ENCODE data around the gene OXSR1. TPM values are rescaled to one million over a fixed set of nuclear protein-coding genes. Genes with fewer than 3 reads are reported as not detected.

The OXSR1 gene
- total and polyA plus RNA-seq, 10 of the 15 experiments (the other 5 are each of a cell fraction or from before 2014, with no cell fraction given): 12.4 to 54.6 (median 35.7) TPM

GRCh38 chr3:38139191-38139590, 26.1 kb upstream of the OXSR1 start (continued):
- TF ChIP-seq, protein P1, sequence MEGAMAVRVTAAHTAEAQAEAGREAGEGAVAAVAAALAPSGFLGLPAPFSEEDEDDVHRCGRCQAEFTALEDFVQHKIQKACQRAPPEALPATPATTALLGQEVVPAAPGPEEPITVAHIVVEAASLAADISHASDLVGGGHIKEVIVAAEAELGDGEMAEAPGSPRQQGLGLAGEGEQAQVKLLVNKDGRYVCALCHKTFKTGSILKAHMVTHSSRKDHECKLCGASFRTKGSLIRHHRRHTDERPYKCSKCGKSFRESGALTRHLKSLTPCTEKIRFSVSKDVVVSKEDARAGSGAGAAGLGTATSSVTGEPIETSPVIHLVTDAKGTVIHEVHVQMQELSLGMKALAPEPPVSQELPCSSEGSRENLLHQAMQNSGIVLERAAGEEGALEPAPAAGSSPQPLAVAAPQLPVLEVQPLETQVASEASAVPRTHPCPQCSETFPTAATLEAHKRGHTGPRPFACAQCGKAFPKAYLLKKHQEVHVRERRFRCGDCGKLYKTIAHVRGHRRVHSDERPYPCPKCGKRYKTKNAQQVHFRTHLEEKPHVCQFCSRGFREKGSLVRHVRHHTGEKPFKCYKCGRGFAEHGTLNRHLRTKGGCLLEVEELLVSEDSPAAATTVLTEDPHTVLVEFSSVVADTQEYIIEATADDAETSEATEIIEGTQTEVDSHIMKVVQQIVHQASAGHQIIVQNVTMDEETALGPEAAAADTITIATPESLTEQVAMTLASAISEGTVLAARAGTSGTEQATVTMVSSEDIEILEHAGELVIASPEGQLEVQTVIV (IDR thresholded peaks at IDR 0.05; ENCODE audit: borderline replicate concordance, partially characterized antibody): no peak
- TF ChIP-seq PAX8 (IDR thresholded peaks at IDR 0.05): no peak
- TF ChIP-seq MYC (IDR thresholded peaks at IDR 0.05; ENCODE audit: insufficient read depth, insufficient read length, insufficient replicate concordance, low read length, severe bottlenecking): no peak
- TF ChIP-seq HCFC1 (IDR thresholded peaks at IDR 0.05; ENCODE audit: low read length): no peak

DNA sequence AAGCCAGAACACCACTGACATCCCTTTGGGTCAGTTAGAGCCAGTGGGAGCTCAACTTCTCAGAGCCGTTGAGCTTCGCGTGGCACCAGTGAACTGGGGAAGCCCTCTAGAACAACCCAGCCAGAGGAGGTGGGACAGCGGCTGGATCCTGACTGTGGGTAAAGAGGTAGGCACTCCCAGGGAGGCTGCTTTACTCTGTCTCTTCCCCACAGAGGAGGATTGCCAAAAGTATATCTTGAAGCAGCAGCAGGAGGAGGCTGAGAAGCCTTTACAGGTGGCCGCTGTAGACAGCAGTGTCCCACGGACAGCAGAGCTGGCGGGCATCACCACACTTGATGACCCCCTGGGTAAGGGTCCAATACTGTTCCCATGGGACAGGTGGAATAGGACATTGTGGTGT, 25.7 kb upstream of the OXSR1 start:
- H3K79me2 ChIP-seq (ENCODE audit: control insufficient read depth, insufficient read depth, low read length): peaks cover 62% of the 10 kb centered on the region
- TF ChIP-seq BCL3 (IDR thresholded peaks at IDR 0.05; ENCODE audit: borderline replicate concordance, insufficient read depth, low read depth, low read length, poor library complexity, severe bottlenecking) (no peak), SMARCA5 (IDR thresholded peaks at IDR 0.05) (no peak), SPI1 (IDR thresholded peaks at IDR 0.05; ENCODE audit: borderline replicate concordance, insufficient read depth, low read depth, low read length) (no peak)
- TSS peak; percentile 49 for BruUV-seq (replicated peaks)
- H4K20me1 ChIP-seq (ENCODE audit: control insufficient read depth, insufficient read depth): no peaks in the 10 kb centered on the region
- H2AFZ ChIP-seq (ENCODE audit: control insufficient read depth, low read depth, low read length): no peak overlapping the region
- peak overlapping the region; percentile 98 for H3K4me3 ChIP-seq
- intact Hi-C loops (cut with micrococcal nuclease; ENCODE audit: unreplicated experiment): loop anchor here (5.0 kb wide), 1 partner anchor 73 kb away; no protein-coding TSS in a partner anchor
- H3K4me2 ChIP-seq (ENCODE audit: control insufficient read depth, insufficient read depth): peak overlapping the region; percentile 99
- H3K27me3 ChIP-seq (replicated peaks in 1 of 2; ENCODE audit: control insufficient read depth in 2 of 2, insufficient read depth in 2 of 2, low read length in 1 of 2): no peaks in the 10 kb centered on the region
- no peak for DNase-seq (ENCODE audit: low read depth, low spot score)
- peaks cover 0 to 15% of the 10 kb centered on the region in 2 experiments; a peak in 1 of 4 replicates for H3K36me3 ChIP-seq (ENCODE audit: control insufficient read depth in 2 of 2, insufficient read depth in 2 of 2, low read length in 1 of 2)
- in situ Hi-C loops (cut with MboI): no loop called here
- no peak for ATAC-seq
- no peaks in the 10 kb centered on the region; the same call in 2 of the 3 replicates for H3K9me3 ChIP-seq (replicated peaks; ENCODE audit: control insufficient read depth, insufficient read depth, low read length)
- WGBS (ENCODE audit: insufficient coverage, insufficient replicate concordance, low lambda C conversion rate, missing lambda C conversion rate): 63% methylated on average over 7 of the region's 7 CpGs
- POLR2A ChIA-PET: interaction anchor here (1.0 to 8.8 kb wide), 6 partner anchors 9 to 207 kb away, joined by 3 to 146 read pairs (median 12); partner anchors contain the start of genes OXSR1 and XYLB
- H3K9ac ChIP-seq (ENCODE audit: control insufficient read depth, insufficient read depth, low read length): peak overlapping the region; percentile 94
- SMC1A ChIA-PET (ENCODE audit: uncharacterized antibody, unreplicated experiment): interaction anchor here (1.1 to 8.2 kb wide), 5 partner anchors 15 to 77 kb away, joined by 3 to 92 read pairs (median 18); partner anchors contain the start of gene OXSR1
- peaks cover 37% of the 10 kb centered on the region for H3K4me1 ChIP-seq (ENCODE audit: control insufficient read depth, insufficient read depth, low read length)
- peak overlapping the region; percentile 99 for H3K27ac ChIP-seq (ENCODE audit: control insufficient read depth, insufficient read depth)
- RAD21 ChIA-PET (ENCODE audit: unreplicated experiment): interaction anchor here (1.0 to 5.0 kb wide), 5 partner anchors 25 to 142 kb away, joined by 3 to 62 read pairs (median 5); partner anchors contain the start of genes DLEC1, OXSR1 and SLC22A14
- FAIRE-seq: no peak
- CTCF ChIA-PET: interaction anchor here (0.7 to 8.2 kb wide), 8 partner anchors 9 to 207 kb away, joined by 3 to 74 read pairs (median 6); partner anchors contain the start of genes OXSR1 and XYLB

All from GM12878 (cell line).